Smooth muscle cell (in vitro differentiated cells): Measurements from ENCODE around the gene RASAL2. TPM values are rescaled to one million over a fixed set of nuclear protein-coding genes. Genes with fewer than 3 reads are reported as not detected.
A peak's percentile ranks its signal among the peaks of the same experiment; 100 is the strongest.

Experiments
- DNase-seq: peaks from one replicate; lab custom pipeline; 2025; ENCODE audit not compliant: unreplicated experiment; lab: John Stamatoyannopoulos, UW
- H2AFZ ChIP-seq: fragments of 200-600 bp; sonication (generic); 2 replicates; pipeline ENCODE4 v1.6.0; 2016; ENCODE audit warnings: antibody characterized with exemption, low read depth, mild to moderate bottlenecking
- H3F3A ChIP-seq: fragments of 200-600 bp; sonication (generic); 2 replicates; pipeline ENCODE4 v1.6.0; 2017; ENCODE audit warnings: antibody characterized with exemption, low read depth
- H3K27ac ChIP-seq: fragments of 200-600 bp; sonication (generic); 2 replicates; pipeline ENCODE4 v1.5.1; 2016; ENCODE audit warnings: low read depth, mild to moderate bottlenecking
- H3K27me3 ChIP-seq: fragments of 200-600 bp; sonication (generic); 2 replicates; pipeline ENCODE4 v1.6.1; 2016; ENCODE audit warnings: low read depth, mild to moderate bottlenecking
- H3K36me3 ChIP-seq: fragments of 200-600 bp; sonication (generic); 2 replicates; pipeline ENCODE4 v1.5.1; 2016; ENCODE audit warnings: low read depth
- H3K4me1 ChIP-seq: fragments of 200-600 bp; sonication (generic); 2 replicates; pipeline ENCODE4 v1.5.1; 2016; ENCODE audit warnings: low read depth
- H3K4me2 ChIP-seq: fragments of 200-600 bp; sonication (generic); 2 replicates; pipeline ENCODE4 v1.6.0; 2016; ENCODE audit warnings: mild to moderate bottlenecking
- H3K4me3 ChIP-seq: fragments of 200-600 bp; sonication (generic); 2 replicates; pipeline ENCODE4 v1.5.1; 2016; ENCODE audit warnings: mild to moderate bottlenecking
- H3K79me2 ChIP-seq: fragments of 200-600 bp; sonication (generic); 2 replicates; pipeline ENCODE4 v1.6.0; 2016; ENCODE audit warnings: low read depth, mild to moderate bottlenecking
- H3K9ac ChIP-seq: fragments of 200-600 bp; sonication (generic); 2 replicates; pipeline ENCODE4 v1.6.0; 2016; ENCODE audit warnings: low read depth
- H3K9me3 ChIP-seq: fragments of 200-600 bp; sonication (generic); replicated peaks from 2 replicates; pipeline ENCODE4 v1.5.1; 2016; ENCODE audit warnings: low read depth
- H4K20me1 ChIP-seq: fragments of 200-600 bp; sonication (generic); 2 replicates; pipeline ENCODE4 v1.6.0; 2016; ENCODE audit warnings: low read depth
- CTCF ChIP-seq: fragments of 200-600 bp; sonication (generic); IDR thresholded peaks from 2 replicates; pipeline ENCODE4 v1.5.1; 2017; ENCODE audit warnings: borderline replicate concordance, mild to moderate bottlenecking, antibody characterized with exemption; ENCODE audit not compliant: insufficient read depth, poor library complexity, severe bottlenecking
- WGBS: methylation state at CpG from one replicate; pipeline ENCODE4 v1.1.7; 2016; ENCODE audit warnings: low lambda C conversion rate; 5-methylcytosine and 5-hydroxymethylcytosine counted together
- polyA plus RNA-seq: library from polyadenylated mRNA; unstranded; fragments of >200 nt; fragmentation: Nextera tagmentation; extraction: Ambion mirVana; gene quantifications from 2 replicates; pipeline ENCODE4 v1.2.1, GENCODE V29; 2016
- total RNA-seq: library from RNA; depleted of rRNA; stranded (reverse); fragments of >200 nt; gene quantifications from 2 replicates; pipeline ENCODE4 v1.2.3, GENCODE V29; 2014

The RASAL2 gene
- total and polyA plus RNA-seq, 2 experiments from 2014 or later = 4.3 to 17.6 TPM

- H3K4me2 ChIP-seq = peak overlapping the region; percentile 62
- peaks cover 7% of the 10 kb centered on the region for H3F3A ChIP-seq
- TF ChIP-seq CTCF = no peak
- peak overlapping the region; percentile 1 for H2AFZ ChIP-seq
- no peaks in the 10 kb centered on the region for H3K27me3 ChIP-seq
- H3K36me3 ChIP-seq = no peaks in the 10 kb centered on the region
- H3K9ac ChIP-seq = no peak overlapping the region
- H4K20me1 ChIP-seq = peaks cover 7% of the 10 kb centered on the region
- no peak overlapping the region for H3K4me3 ChIP-seq
- no peaks in the 10 kb centered on the region for H3K9me3 ChIP-seq
- peaks cover 5% of the 10 kb centered on the region for H3K4me1 ChIP-seq
- DNase-seq = no peak
- no peaks in the 10 kb centered on the region for H3K79me2 ChIP-seq
- peak overlapping the region; percentile 39 for H3K27ac ChIP-seq
These were observed 206.4 kb downstream of the RASAL2 start for GRCh38 chr1:178300352-178300699.

- peak overlapping the region; percentile 39 for H3K27ac ChIP-seq
- no peak overlapping the region for H2AFZ ChIP-seq
- no peak for DNase-seq
- H3K4me1 ChIP-seq = no peaks in the 10 kb centered on the region
- no peak overlapping the region for H3K9ac ChIP-seq
- H3K4me3 ChIP-seq = no peak overlapping the region
- H3F3A ChIP-seq = peaks cover 7% of the 10 kb centered on the region
- no peaks in the 10 kb centered on the region for H3K9me3 ChIP-seq
- H3K27me3 ChIP-seq = no peaks in the 10 kb centered on the region
- TF ChIP-seq CTCF = no peak
- H3K79me2 ChIP-seq = no peaks in the 10 kb centered on the region
- no peaks in the 10 kb centered on the region for H3K36me3 ChIP-seq
- no peak overlapping the region for H3K4me2 ChIP-seq
- H4K20me1 ChIP-seq = peaks cover 4% of the 10 kb centered on the region
- WGBS = 96% methylated on average over 1 of the region's 1 CpG
These were observed 207.2 kb downstream of the RASAL2 start for GRCh38 chr1:178301141-178301540.

- H3K4me3 ChIP-seq = no peak overlapping the region
- 91% methylated on average over 1 of the region's 1 CpG for WGBS
- no peak overlapping the region for H3K9ac ChIP-seq
- no peaks in the 10 kb centered on the region for H3K36me3 ChIP-seq
- no peaks in the 10 kb centered on the region for H3K4me1 ChIP-seq
- no peaks in the 10 kb centered on the region for H3K9me3 ChIP-seq
- no peaks in the 10 kb centered on the region for H3K79me2 ChIP-seq
- H3F3A ChIP-seq = no peaks in the 10 kb centered on the region
- H4K20me1 ChIP-seq = peaks cover 37% of the 10 kb centered on the region
- DNase-seq = no peak
- TF ChIP-seq CTCF = no peak
- no peak overlapping the region for H3K27ac ChIP-seq
- H3K27me3 ChIP-seq = no peaks in the 10 kb centered on the region
- no peak overlapping the region for H3K4me2 ChIP-seq
- H2AFZ ChIP-seq = no peak overlapping the region
These were observed 213.4 kb downstream of the RASAL2 start for GRCh38 chr1:178307264-178307663.

- no peak overlapping the region for H3K4me2 ChIP-seq
- DNase-seq = no peak
- no peaks in the 10 kb centered on the region for H3K4me1 ChIP-seq
- H3F3A ChIP-seq = no peaks in the 10 kb centered on the region
- H2AFZ ChIP-seq = no peak overlapping the region
- no peaks in the 10 kb centered on the region for H3K36me3 ChIP-seq
- H4K20me1 ChIP-seq = peaks cover 48% of the 10 kb centered on the region
- H3K9ac ChIP-seq = no peak overlapping the region
- H3K4me3 ChIP-seq = no peak overlapping the region
- TF ChIP-seq CTCF = no peak
- no peaks in the 10 kb centered on the region for H3K79me2 ChIP-seq
- no peaks in the 10 kb centered on the region for H3K27me3 ChIP-seq
- H3K27ac ChIP-seq = no peak overlapping the region
- no peaks in the 10 kb centered on the region for H3K9me3 ChIP-seq
These were observed 214.5 kb downstream of the RASAL2 start for GRCh38 chr1:178308438-178308837.
